GM12878 (cell line): ENCODE measurements around the gene PRKCE.

ENCODE experiments used
- CREB1 ChIP-seq: IDR thresholded peaks from 2 replicates; pipeline ENCODE4 v1.6.1; 2012; ENCODE audit warnings: low read depth, mild to moderate bottlenecking, inconsistent platforms
- POLR2A ChIP-seq: IDR thresholded peaks from 2 replicates; pipeline ENCODE4 v1.6.1; 2011; ENCODE audit warnings: low read depth, mild to moderate bottlenecking, low read length
- TAF1 ChIP-seq: IDR thresholded peaks from 2 replicates; pipeline ENCODE4 v1.6.1; 2011; ENCODE audit warnings: mild to moderate bottlenecking, low read depth, low read length, borderline replicate concordance

DNA sequence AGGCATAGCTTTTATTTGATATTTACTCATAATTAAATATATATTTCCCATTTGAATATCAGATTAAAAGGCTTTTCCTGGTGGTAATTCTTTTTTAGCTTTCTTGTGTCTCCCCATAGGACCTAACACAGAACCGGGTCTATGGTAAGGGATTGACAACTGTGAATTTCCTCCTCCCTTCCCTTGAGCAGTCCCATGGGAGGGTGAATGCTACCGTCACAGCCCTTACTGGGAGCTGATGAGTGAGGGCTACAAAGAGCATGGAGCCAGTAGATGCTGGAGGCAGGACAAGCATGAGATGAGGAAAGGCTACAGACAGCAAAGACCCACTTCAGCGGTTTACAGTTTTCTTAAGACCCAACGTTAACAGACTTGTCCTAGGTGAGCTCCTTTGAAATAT, 475.1 kb downstream of the PRKCE start:
- no peak for TF ChIP-seq POLR2A
- TF ChIP-seq TAF1: no peak
- no peak for TF ChIP-seq CREB1
